Epithelial cell of umbilical artery (primary cell): ENCODE measurements around the gene ASCC3. TPM values are rescaled to one million over a fixed set of nuclear protein-coding genes. Genes with fewer than 3 reads are reported as not detected.

ENCODE experiments used
- total RNA-seq: library from RNA; depleted of rRNA; stranded (reverse); fragments of >200 nt; gene quantifications from 2 replicates; pipeline ENCODE4 v1.2.3, GENCODE V29; 2014

The ASCC3 gene, protein sequence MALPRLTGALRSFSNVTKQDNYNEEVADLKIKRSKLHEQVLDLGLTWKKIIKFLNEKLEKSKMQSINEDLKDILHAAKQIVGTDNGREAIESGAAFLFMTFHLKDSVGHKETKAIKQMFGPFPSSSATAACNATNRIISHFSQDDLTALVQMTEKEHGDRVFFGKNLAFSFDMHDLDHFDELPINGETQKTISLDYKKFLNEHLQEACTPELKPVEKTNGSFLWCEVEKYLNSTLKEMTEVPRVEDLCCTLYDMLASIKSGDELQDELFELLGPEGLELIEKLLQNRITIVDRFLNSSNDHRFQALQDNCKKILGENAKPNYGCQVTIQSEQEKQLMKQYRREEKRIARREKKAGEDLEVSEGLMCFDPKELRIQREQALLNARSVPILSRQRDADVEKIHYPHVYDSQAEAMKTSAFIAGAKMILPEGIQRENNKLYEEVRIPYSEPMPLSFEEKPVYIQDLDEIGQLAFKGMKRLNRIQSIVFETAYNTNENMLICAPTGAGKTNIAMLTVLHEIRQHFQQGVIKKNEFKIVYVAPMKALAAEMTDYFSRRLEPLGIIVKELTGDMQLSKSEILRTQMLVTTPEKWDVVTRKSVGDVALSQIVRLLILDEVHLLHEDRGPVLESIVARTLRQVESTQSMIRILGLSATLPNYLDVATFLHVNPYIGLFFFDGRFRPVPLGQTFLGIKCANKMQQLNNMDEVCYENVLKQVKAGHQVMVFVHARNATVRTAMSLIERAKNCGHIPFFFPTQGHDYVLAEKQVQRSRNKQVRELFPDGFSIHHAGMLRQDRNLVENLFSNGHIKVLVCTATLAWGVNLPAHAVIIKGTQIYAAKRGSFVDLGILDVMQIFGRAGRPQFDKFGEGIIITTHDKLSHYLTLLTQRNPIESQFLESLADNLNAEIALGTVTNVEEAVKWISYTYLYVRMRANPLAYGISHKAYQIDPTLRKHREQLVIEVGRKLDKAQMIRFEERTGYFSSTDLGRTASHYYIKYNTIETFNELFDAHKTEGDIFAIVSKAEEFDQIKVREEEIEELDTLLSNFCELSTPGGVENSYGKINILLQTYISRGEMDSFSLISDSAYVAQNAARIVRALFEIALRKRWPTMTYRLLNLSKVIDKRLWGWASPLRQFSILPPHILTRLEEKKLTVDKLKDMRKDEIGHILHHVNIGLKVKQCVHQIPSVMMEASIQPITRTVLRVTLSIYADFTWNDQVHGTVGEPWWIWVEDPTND (N-terminal part only)
- total RNA-seq: 77.2 and 85.8 TPM in 2 replicates

DNA sequence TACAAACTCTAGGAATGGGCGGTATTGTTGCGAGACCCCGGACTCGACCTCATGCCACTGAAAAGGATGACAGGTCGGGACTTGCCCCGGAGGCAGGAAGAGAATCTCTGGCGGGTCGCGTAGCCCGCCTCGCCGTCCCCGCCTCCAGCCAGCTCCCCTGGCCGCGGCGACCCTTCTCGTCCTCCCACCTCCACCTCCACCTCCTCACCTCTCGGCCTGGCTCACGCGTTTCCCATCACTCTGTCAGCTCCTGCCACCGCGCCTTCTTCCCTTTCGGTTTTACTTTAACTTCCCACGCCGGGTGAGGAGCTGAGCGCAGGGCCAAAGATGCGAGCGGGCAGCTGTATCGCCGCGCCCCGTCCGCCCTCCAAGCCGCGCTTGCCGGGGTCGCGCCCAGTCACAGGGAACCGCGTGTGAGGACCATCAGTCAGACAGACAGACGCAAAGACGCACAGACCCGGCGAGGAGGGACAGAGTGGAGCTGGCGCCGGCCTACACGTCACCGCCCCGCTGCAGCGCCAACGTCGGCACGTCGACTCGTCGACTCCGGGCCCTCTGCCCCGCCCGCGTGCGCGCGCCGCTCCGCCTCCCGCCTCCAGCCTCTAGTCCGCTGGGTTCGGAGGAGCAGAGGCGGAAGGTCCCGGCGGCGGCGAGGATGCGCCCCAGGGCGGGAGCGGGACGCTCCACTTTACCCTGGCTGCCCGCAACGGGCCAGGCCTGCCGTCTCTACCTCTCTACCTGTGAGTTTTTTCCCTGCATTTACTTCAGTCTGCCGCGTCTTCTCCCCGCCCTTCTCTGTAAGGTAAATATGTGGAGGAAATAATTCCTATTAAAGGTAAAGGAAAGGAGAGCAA is at the start of gene ASCC3:
TSS of gene ASCC3 (minus strand) at position 477 of the 854 bp plus-strand sequence. CDS start 13,332 bp downstream, outside the sequence.

DNA sequence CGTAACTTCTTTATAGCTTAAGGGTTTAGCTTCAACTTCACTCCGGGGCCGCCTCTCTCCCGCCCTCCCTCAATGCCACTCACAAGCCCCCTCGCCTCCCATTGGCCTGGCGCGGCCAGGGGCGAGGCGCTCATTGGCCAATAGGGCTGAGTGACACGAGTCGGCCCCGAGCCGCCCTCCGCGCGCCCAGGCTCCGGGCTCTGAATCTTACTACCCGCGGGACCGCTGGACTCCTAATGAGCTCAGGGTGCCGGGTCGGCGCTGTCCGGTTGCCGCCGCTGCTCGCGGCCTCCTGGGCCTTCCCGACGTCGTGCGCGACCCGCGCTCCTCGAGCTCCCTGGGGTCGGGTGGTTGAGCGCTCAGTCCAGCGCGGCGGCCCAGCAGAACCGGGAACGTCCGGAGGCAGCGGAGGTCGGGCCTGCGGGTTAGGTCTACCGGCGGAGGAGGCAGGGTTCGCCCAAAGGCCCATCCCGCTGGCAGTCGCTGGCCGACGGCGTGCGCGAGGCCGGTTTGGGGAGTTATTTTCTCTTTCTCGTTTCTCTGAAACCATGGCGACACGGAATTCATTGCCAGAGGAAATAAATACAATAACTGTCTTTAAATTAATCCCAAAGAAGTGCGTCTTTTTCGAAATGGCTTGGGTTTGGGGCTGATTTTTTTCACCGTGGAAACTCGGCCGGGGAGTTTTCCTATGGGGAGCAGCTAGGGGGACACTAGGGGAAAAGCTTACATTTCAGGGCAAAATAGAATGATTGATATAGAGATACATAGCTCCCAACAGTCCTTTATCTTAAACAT is 416.0 kb downstream of the ASCC3 start, which contains the start of gene SIM1:
TSS of gene SIM1 (minus strand) at position 19 of the 798 bp plus-strand sequence. CDS start 1,453 bp downstream, outside the sequence.

